H9 (cell line): Measurements from ENCODE around the gene LASP1. TPM values are rescaled to one million over a fixed set of nuclear protein-coding genes. Genes with fewer than 3 reads are reported as not detected.

Experiments
- DNase-seq: peaks from one replicate; pipeline ENCODE4 v3.0.0-alpha.2; 2017
- H2AFZ ChIP-seq: one replicate; pipeline ENCODE4 v1.6.1; 2013; ENCODE audit warnings: mild to moderate bottlenecking, low read length, control low read depth, moderate library complexity
- H2AK5ac ChIP-seq: 2 replicates; pipeline ENCODE4 v1.6.1; 2013; ENCODE audit warnings: low read length, control low read depth, mixed read lengths; ENCODE audit not compliant: insufficient read length
- H2BK120ac ChIP-seq: one replicate; pipeline ENCODE4 v1.6.1; 2013; ENCODE audit warnings: low read depth, mild to moderate bottlenecking, low read length, control low read depth, inconsistent platforms; ENCODE audit not compliant: poor library complexity, severe bottlenecking
- H2BK12ac ChIP-seq: 2 replicates; pipeline ENCODE4 v1.6.1; 2013; ENCODE audit warnings: low read length, control low read depth, mixed read lengths, low read depth; ENCODE audit not compliant: insufficient read length
- H2BK15ac ChIP-seq: 2 replicates; pipeline ENCODE4 v1.6.1; 2013; ENCODE audit warnings: low read depth, low read length, control low read depth
- H2BK20ac ChIP-seq: one replicate; pipeline ENCODE4 v1.6.1; 2013; ENCODE audit warnings: low read depth, mild to moderate bottlenecking, low read length, control low read depth, inconsistent platforms; ENCODE audit not compliant: poor library complexity, severe bottlenecking
- H2BK5ac ChIP-seq: 2 replicates; pipeline ENCODE4 v1.6.1; 2013; ENCODE audit warnings: low read length, control low read depth, mixed read lengths; ENCODE audit not compliant: insufficient read length
- H3K14ac ChIP-seq: 2 replicates; pipeline ENCODE4 v1.6.1; 2013; ENCODE audit warnings: low read length, control low read depth; ENCODE audit not compliant: insufficient read depth
- H3K18ac ChIP-seq: 2 replicates; pipeline ENCODE4 v1.6.1; 2013; ENCODE audit warnings: low read depth, mild to moderate bottlenecking, mixed read lengths, low read length, control low read depth; ENCODE audit not compliant: insufficient read length
- H3K23ac ChIP-seq: 2 replicates; pipeline ENCODE4 v1.6.1; 2013; ENCODE audit warnings: low read length, control low read depth, mixed read lengths, low read depth; ENCODE audit not compliant: insufficient read length
- H3K23me2 ChIP-seq: 2 replicates; pipeline ENCODE4 v1.6.1; 2013; ENCODE audit warnings: low read depth, mild to moderate bottlenecking, mixed read lengths, low read length, control low read depth; ENCODE audit not compliant: insufficient read length, poor library complexity, severe bottlenecking
- H3K27ac ChIP-seq: 2 replicates; pipeline ENCODE4 v1.5.1; 2013; ENCODE audit warnings: low read length, control low read depth, mixed read lengths, low read depth; ENCODE audit not compliant: insufficient read length
- H3K27me3 ChIP-seq: 2 replicates; pipeline ENCODE4 v1.6.1; 2013; ENCODE audit warnings: low read length, control low read depth, inconsistent platforms; ENCODE audit not compliant: insufficient read depth
- H3K4ac ChIP-seq: 2 replicates; pipeline ENCODE4 v1.6.1; 2013; ENCODE audit warnings: low read depth, mild to moderate bottlenecking, control low read depth, inconsistent platforms, low read length, moderate library complexity
- H3K4me1 ChIP-seq: 2 replicates; pipeline ENCODE4 v1.6.1; 2013; ENCODE audit warnings: low read length, control low read depth, inconsistent platforms; ENCODE audit not compliant: insufficient read depth
- H3K4me2 ChIP-seq: 2 replicates; pipeline ENCODE4 v1.6.1; 2013; ENCODE audit warnings: low read length, control low read depth, mixed read lengths; ENCODE audit not compliant: insufficient read length, insufficient read depth
- H3K56ac ChIP-seq: 2 replicates; pipeline ENCODE4 v1.6.1; 2013; ENCODE audit warnings: low read depth, mild to moderate bottlenecking, mixed read lengths, low read length, control low read depth; ENCODE audit not compliant: insufficient read length
- H3K79me1 ChIP-seq: 2 replicates; pipeline ENCODE4 v1.6.1; 2013; ENCODE audit warnings: low read depth, mild to moderate bottlenecking, moderate library complexity, low read length, control low read depth, inconsistent platforms; ENCODE audit not compliant: insufficient read depth, poor library complexity, severe bottlenecking
- H3K79me2 ChIP-seq: 2 replicates; pipeline ENCODE4 v1.6.1; 2013; ENCODE audit warnings: low read length, control low read depth, inconsistent platforms; ENCODE audit not compliant: insufficient read depth
- H3K9ac ChIP-seq: 2 replicates; pipeline ENCODE4 v1.6.1; 2013; ENCODE audit warnings: low read length, control low read depth, mixed read lengths; ENCODE audit not compliant: insufficient read length; ENCODE audit errors: extremely low read depth
- H3K9me3 ChIP-seq: one replicate; pipeline ENCODE4 v1.6.1; 2013; ENCODE audit warnings: low read depth, low read length, inconsistent platforms; ENCODE audit not compliant: control insufficient read depth
- H3T11ph ChIP-seq: one replicate; pipeline ENCODE4 v1.6.1; 2013; ENCODE audit warnings: mild to moderate bottlenecking, low read length, control low read depth, inconsistent platforms
- H4K20me1 ChIP-seq: one replicate; pipeline ENCODE4 v1.6.1; 2013; ENCODE audit not compliant: control insufficient read depth, insufficient read length, insufficient read depth
- H4K5ac ChIP-seq: 2 replicates; pipeline ENCODE4 v1.6.1; 2013; ENCODE audit warnings: low read depth, mild to moderate bottlenecking, mixed read lengths, low read length, control low read depth; ENCODE audit not compliant: insufficient read length
- H4K8ac ChIP-seq: replicated peaks from 2 replicates; pipeline ENCODE4 v1.6.1; 2013; ENCODE audit warnings: low read length, control low read depth, mixed read lengths, low read depth; ENCODE audit not compliant: insufficient read length
- H4K91ac ChIP-seq: 2 replicates; pipeline ENCODE4 v1.6.1; 2013; ENCODE audit warnings: low read depth, mild to moderate bottlenecking, moderate library complexity, mixed read lengths, low read length, control low read depth; ENCODE audit not compliant: insufficient read length
- H3K27ac Mint-ChIP-seq, 3 experiments: 2 replicates in 2 of 3; 3 replicates in 1 of 3; pipeline ENCODE4 v1.8.0; 2020 to 2021; ENCODE audit warnings: mixed read lengths in 3 of 3, mild to moderate bottlenecking in 1 of 3, moderate library complexity in 1 of 3
- H3K27me3 Mint-ChIP-seq: 2 replicates; pipeline ENCODE4 v1.8.0; 2021; ENCODE audit warnings: low read depth, mild to moderate bottlenecking, moderate library complexity, mixed read lengths
- H3K36me3 Mint-ChIP-seq, 3 experiments: 2 replicates in 2 of 3; 3 replicates in 1 of 3; pipeline ENCODE4 v1.8.0; 2020 to 2021; ENCODE audit warnings: low read depth in 3 of 3, mixed read lengths in 3 of 3; ENCODE audit not compliant: insufficient read depth in 1 of 3
- H3K4me1 Mint-ChIP-seq, 2 experiments: 2 replicates each; pipeline ENCODE4 v1.8.0; 2020; ENCODE audit warnings: mixed read lengths in 2 of 2
- H3K4me3 Mint-ChIP-seq, 2 experiments: 2 replicates in 1 of 2; 3 replicates in 1 of 2; pipeline ENCODE4 v1.8.0; 2020 to 2021; ENCODE audit warnings: mild to moderate bottlenecking in 2 of 2, mixed read lengths in 2 of 2, moderate library complexity in 1 of 2
- H3K9me3 Mint-ChIP-seq, 2 experiments: 2 replicates in 1 of 2; 3 replicates in 1 of 2; pipeline ENCODE4 v1.8.0; 2020; ENCODE audit warnings: mild to moderate bottlenecking in 2 of 2, mixed read lengths in 2 of 2, moderate library complexity in 1 of 2
- WGBS: extraction: QIAGEN DNeasy Blood & Tissue Kit; methylation state at CpG from one replicate; pipeline ENCODE4 v1.1.7; 2013; ENCODE audit warnings: missing lambda C conversion rate, low lambda C conversion rate, mixed read lengths; ENCODE audit not compliant: insufficient read length; ENCODE audit errors: extremely low coverage; 5-methylcytosine and 5-hydroxymethylcytosine counted together
- total RNA-seq: library from RNA; stranded (reverse); gene quantifications from 2 replicates; pipeline ENCODE4 v1.2.1, GENCODE V29; 2021
- TF ChIP-seq, protein P1 (sequence below): fragments of 200-600 bp; sonication (generic); conservative IDR thresholded peaks from 3 replicates; pipeline ENCODE4 v1.8.0; 2021; ENCODE audit warnings: antibody characterized with exemption, mild to moderate bottlenecking

LASP1 gene
- total RNA-seq, 1 experiment from 2014 or later: 121 TPM

DNA sequence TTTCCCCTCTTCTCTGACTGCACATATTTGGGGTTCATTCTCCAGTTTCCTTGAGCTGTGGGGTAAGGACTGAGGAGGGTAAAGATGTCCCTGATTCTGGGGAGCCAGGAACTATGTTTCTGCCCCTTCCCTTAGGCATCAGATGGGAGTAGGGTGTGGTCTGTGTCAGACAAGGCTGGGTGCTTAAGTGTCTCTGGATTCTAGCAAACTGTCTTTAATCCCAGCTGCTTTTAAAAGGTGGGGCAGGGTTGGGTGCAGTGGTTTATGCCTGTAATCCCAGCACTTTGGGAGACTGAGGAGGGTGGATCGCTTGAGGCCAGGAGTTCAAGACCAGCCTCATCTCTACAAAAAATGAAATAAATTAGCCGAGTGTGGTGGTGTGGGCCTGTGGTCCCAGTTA, 13.0 kb downstream of the LASP1 start:
- H4K8ac ChIP-seq: no peak overlapping the region
- TF ChIP-seq, protein P1, sequence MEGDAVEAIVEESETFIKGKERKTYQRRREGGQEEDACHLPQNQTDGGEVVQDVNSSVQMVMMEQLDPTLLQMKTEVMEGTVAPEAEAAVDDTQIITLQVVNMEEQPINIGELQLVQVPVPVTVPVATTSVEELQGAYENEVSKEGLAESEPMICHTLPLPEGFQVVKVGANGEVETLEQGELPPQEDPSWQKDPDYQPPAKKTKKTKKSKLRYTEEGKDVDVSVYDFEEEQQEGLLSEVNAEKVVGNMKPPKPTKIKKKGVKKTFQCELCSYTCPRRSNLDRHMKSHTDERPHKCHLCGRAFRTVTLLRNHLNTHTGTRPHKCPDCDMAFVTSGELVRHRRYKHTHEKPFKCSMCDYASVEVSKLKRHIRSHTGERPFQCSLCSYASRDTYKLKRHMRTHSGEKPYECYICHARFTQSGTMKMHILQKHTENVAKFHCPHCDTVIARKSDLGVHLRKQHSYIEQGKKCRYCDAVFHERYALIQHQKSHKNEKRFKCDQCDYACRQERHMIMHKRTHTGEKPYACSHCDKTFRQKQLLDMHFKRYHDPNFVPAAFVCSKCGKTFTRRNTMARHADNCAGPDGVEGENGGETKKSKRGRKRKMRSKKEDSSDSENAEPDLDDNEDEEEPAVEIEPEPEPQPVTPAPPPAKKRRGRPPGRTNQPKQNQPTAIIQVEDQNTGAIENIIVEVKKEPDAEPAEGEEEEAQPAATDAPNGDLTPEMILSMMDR: no peak
- H4K5ac ChIP-seq: no peak overlapping the region
- H2BK5ac ChIP-seq: no peak overlapping the region
- Mint-ChIP-seq H3K27me3 (no peaks in the 10 kb centered on the region), H3K27ac (peak overlapping the region; percentile 11 to 90 (median 85); a peak in 3 of 7 replicates), H3K36me3 (peaks cover 8 to 53% (median 24%) of the 10 kb centered on the region in 3 experiments; a peak in 5 of 7 replicates), H3K4me1 (peaks cover 73 to 89% of the 10 kb centered on the region in 2 experiments), H3K4me3 (no peak overlapping the region; a peak in 1 of 5 replicates), H3K9me3 (peaks cover 0 to 3% of the 10 kb centered on the region in 2 experiments; a peak in 1 of 5 replicates)
- peaks cover 9% of the 10 kb centered on the region; the same call in 1 of the 2 replicates for H3K4me1 ChIP-seq
- no peak overlapping the region for H2AK5ac ChIP-seq
- no peak overlapping the region for H3K4me2 ChIP-seq
- WGBS: no CpG with 5 or more reads among the region's 2 CpGs
- H3K9ac ChIP-seq: no peak overlapping the region
- no peak overlapping the region for H3K56ac ChIP-seq
- no peak overlapping the region for H2AFZ ChIP-seq
- no peak overlapping the region for H4K91ac ChIP-seq
- no peak overlapping the region for H2BK15ac ChIP-seq
- H3K79me1 ChIP-seq: peaks cover 3% of the 10 kb centered on the region
- no peaks in the 10 kb centered on the region for H4K20me1 ChIP-seq
- no peak for DNase-seq
- no peak overlapping the region for H3K23ac ChIP-seq
- H3K4ac ChIP-seq: no peak overlapping the region
- no peak overlapping the region for H2BK120ac ChIP-seq
- no peaks in the 10 kb centered on the region for H3K9me3 ChIP-seq
- H3T11ph ChIP-seq: no peak overlapping the region
- no peak overlapping the region for H3K18ac ChIP-seq
- H2BK12ac ChIP-seq: no peak overlapping the region
- no peaks in the 10 kb centered on the region for H3K23me2 ChIP-seq
- no peak overlapping the region for H2BK20ac ChIP-seq
- no peak overlapping the region for H3K27ac ChIP-seq
- H3K79me2 ChIP-seq: peaks cover 2% of the 10 kb centered on the region; the same call in 1 of the 2 replicates
- no peak overlapping the region for H3K14ac ChIP-seq
- no peaks in the 10 kb centered on the region for H3K27me3 ChIP-seq
